B cell (primary cell): Measurements from ENCODE around the gene GNAT2. TPM values are rescaled to one million over a fixed set of nuclear protein-coding genes. Genes with fewer than 3 reads are reported as not detected.

Source experiments
- ATAC-seq: fragments of 200-7000 bp; cut with Tn5 transposase; one replicate; pipeline ENCODE4 v1.10.0; 2021; ENCODE audit warnings: low read depth, mild to moderate bottlenecking, moderate number of reproducible peaks, moderate library complexity
- CTCF ChIA-PET: fragments of 350-600 bp; sonication (Branson Sonifier 250); formaldehyde crosslinking; loops from one replicate; lab custom pipeline; 2021; ENCODE audit warnings: antibody characterized with exemption, inconsistent platforms; lab: Charles Lee
- POLR2A ChIA-PET: fragments of 350-600 bp; sonication (Branson Sonifier 250); formaldehyde crosslinking; loops from one replicate; lab custom pipeline; 2021; ENCODE audit warnings: antibody characterized with exemption; lab: Charles Lee
- DNase-seq: peaks from one replicate; pipeline ENCODE4 v3.0.0; 2013
- H2AFZ ChIP-seq: 2 replicates; pipeline ENCODE4 v1.6.1; 2012; ENCODE audit warnings: mild to moderate bottlenecking, low read depth, low read length; ENCODE audit not compliant: insufficient read depth, poor library complexity, severe bottlenecking
- H3K27ac ChIP-seq, 2 donors: 1 replicate in 1 of 2; 2 replicates in 1 of 2; pipeline ENCODE4 v1.5.1; 2012 to 2013; ENCODE audit warnings: low read length in 2 of 2, mild to moderate bottlenecking in 2 of 2, moderate library complexity in 1 of 2
- H3K27me3 ChIP-seq, 4 experiments: fragments of 200-600 bp in 1 of 4; sonication (generic) in 1 of 4; replicated peaks in 1 of 4; 1 replicate in 2 of 4; 2 replicates in 2 of 4; pipeline versions ENCODE4 v1.6.1 to v1.7.0; 2013 to 2016; ENCODE audit warnings: low read length in 3 of 4, mild to moderate bottlenecking in 2 of 4, mixed read lengths in 1 of 4, moderate library complexity in 1 of 4; ENCODE audit not compliant: insufficient read depth in 4 of 4, control insufficient read depth in 3 of 4; ENCODE audit errors: control extremely low read depth in 1 of 4
- H3K36me3 ChIP-seq, 2 experiments: replicated peaks in 1 of 2; 1 replicate in 1 of 2; 2 replicates in 1 of 2; pipeline versions ENCODE4 v1.6.1 to v1.7.1; 2013; ENCODE audit warnings: low read length in 1 of 2; ENCODE audit not compliant: insufficient read depth in 2 of 2, control insufficient read depth in 1 of 2; ENCODE audit errors: control extremely low read depth in 1 of 2, extremely low read depth in 1 of 2
- H3K4me1 ChIP-seq, 2 donors: fragments of 200-600 bp in 1 of 2; sonication (generic) in 1 of 2; 1 replicate in 1 of 2; 2 replicates in 1 of 2; pipeline versions ENCODE4 v1.5.1 to v1.6.1; 2013 to 2017; ENCODE audit warnings: low read length in 2 of 2; ENCODE audit not compliant: control insufficient read depth in 2 of 2, insufficient read depth in 2 of 2
- H3K4me2 ChIP-seq: replicated peaks from 2 replicates; pipeline ENCODE3; 2012; ENCODE audit warnings: mild to moderate bottlenecking, low read depth, low read length; ENCODE audit not compliant: poor library complexity, severe bottlenecking
- H3K4me3 ChIP-seq, 5 experiments: fragments of 200-600 bp in 1 of 5; sonication (generic) in 1 of 5; 1 replicate in 3 of 5; 2 replicates in 2 of 5; pipeline versions ENCODE4 v1.5.1 to v1.7.0; 2011 to 2016; ENCODE audit warnings: low read length in 4 of 5, mild to moderate bottlenecking in 4 of 5, low read depth in 2 of 5, control low read depth in 1 of 5, moderate library complexity in 1 of 5; ENCODE audit not compliant: insufficient read depth in 1 of 5; ENCODE audit errors: control extremely low read depth in 1 of 5, extremely low read depth in 1 of 5
- H3K79me2 ChIP-seq: fragments of 200-600 bp; sonication (generic); one replicate; pipeline ENCODE4 v1.6.0; 2016; ENCODE audit warnings: low read length; ENCODE audit not compliant: control insufficient read depth, insufficient read depth
- H3K9ac ChIP-seq: fragments of 200-600 bp; sonication (generic); 2 replicates; pipeline ENCODE4 v1.6.1; 2017; ENCODE audit warnings: mild to moderate bottlenecking, low read length, moderate library complexity
- H3K9me3 ChIP-seq, 3 donors: one replicate each; pipeline versions ENCODE4 v1.6.1 to v1.7.1; 2013; ENCODE audit warnings: low read length in 2 of 3; ENCODE audit not compliant: control insufficient read depth in 2 of 3, insufficient read depth in 1 of 3; ENCODE audit errors: control extremely low read depth in 1 of 3
- H4K20me1 ChIP-seq: 2 replicates; pipeline ENCODE4 v1.6.0; 2012; ENCODE audit warnings: mild to moderate bottlenecking, low read length; ENCODE audit not compliant: insufficient read depth, control insufficient read depth, poor library complexity, severe bottlenecking
- H3K27ac Mint-ChIP-seq: one replicate; pipeline ENCODE4 v1.8.0; 2021; ENCODE audit warnings: mixed read lengths
- H3K27me3 Mint-ChIP-seq: one replicate; pipeline ENCODE4 v1.8.0; 2021; ENCODE audit warnings: mixed read lengths
- H3K4me1 Mint-ChIP-seq: one replicate; pipeline ENCODE4 v1.8.0; 2021; ENCODE audit warnings: mixed read lengths
- H3K4me3 Mint-ChIP-seq: one replicate; pipeline ENCODE4 v1.8.0; 2021; ENCODE audit warnings: mixed read lengths
- H3K9me3 Mint-ChIP-seq: one replicate; pipeline ENCODE4 v1.8.0; 2022; ENCODE audit warnings: mixed read lengths; ENCODE audit not compliant: insufficient read depth
- EZH2 ChIP-seq: IDR thresholded peaks from 2 replicates; pipeline ENCODE4 v1.6.1; 2012; ENCODE audit warnings: borderline replicate concordance, low read depth, mild to moderate bottlenecking, moderate library complexity, low read length; ENCODE audit not compliant: insufficient read depth, poor library complexity, severe bottlenecking
- WGBS: methylation state at CpG from one replicate; pipeline ENCODE4 v1.1.5; 2013; ENCODE audit warnings: missing lambda C conversion rate; ENCODE audit not compliant: insufficient coverage; 5-methylcytosine and 5-hydroxymethylcytosine counted together
- intact Hi-C: fragments of 100-400 bp; cut with micrococcal nuclease; formaldehyde crosslinking; loops from one replicate; pipeline ENCODE4 v1.10.0; 2022
- polyA plus RNA-seq: library from polyadenylated mRNA; depleted of rRNA; stranded (reverse); fragments of >200 nt; gene quantifications from 2 replicates; pipeline ENCODE4 v1.2.3, GENCODE V29; 2012
- total RNA-seq, 2 donors: library from RNA; stranded (reverse); fragments of 120-200 nt in 1 of 2; gene quantifications; 1 replicate in 1 of 2; 2 replicates in 1 of 2; pipeline versions ENCODE4 v1.2.3 to v1.2.4, GENCODE V29; 2013 to 2022
- TF ChIP-seq, protein P1 (sequence below): fragments of 200-600 bp; IDR thresholded peaks from one replicate; pipeline ENCODE4 v1.8.0; 2022; ENCODE audit warnings: antibody characterized with exemption, mild to moderate bottlenecking

GNAT2 gene
- total and polyA plus RNA-seq, 2 donors (not counting 1 experiment from before 2014, with no cell fraction given): not detected

DNA sequence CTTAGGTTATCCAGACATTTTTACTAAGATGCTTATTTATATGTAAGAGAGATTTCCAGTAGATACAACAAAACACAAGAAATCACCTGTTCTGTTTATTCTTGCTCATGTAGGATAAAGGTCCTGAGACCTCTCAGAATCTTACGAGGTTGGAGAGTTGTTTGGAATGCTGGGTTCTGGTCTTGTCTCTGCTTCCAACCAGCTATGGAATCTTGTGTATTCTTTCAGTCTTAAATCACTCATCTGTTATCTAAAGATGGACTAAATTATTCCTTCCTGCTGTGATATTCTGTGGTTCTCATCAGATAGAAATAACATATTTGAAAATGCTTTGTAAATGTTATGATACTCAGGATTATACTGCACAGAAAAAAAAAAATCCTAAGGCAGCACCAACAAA is 21.3 kb downstream of the GNAT2 start:
- H3K27ac Mint-ChIP-seq: no peak overlapping the region
- H3K27ac ChIP-seq: no peak overlapping the region
- TF ChIP-seq, protein P1, sequence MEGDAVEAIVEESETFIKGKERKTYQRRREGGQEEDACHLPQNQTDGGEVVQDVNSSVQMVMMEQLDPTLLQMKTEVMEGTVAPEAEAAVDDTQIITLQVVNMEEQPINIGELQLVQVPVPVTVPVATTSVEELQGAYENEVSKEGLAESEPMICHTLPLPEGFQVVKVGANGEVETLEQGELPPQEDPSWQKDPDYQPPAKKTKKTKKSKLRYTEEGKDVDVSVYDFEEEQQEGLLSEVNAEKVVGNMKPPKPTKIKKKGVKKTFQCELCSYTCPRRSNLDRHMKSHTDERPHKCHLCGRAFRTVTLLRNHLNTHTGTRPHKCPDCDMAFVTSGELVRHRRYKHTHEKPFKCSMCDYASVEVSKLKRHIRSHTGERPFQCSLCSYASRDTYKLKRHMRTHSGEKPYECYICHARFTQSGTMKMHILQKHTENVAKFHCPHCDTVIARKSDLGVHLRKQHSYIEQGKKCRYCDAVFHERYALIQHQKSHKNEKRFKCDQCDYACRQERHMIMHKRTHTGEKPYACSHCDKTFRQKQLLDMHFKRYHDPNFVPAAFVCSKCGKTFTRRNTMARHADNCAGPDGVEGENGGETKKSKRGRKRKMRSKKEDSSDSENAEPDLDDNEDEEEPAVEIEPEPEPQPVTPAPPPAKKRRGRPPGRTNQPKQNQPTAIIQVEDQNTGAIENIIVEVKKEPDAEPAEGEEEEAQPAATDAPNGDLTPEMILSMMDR: no peak
- TF ChIP-seq EZH2: no peak
- WGBS: no CpG with 5 or more reads among the region's 1 CpG
- H3K4me1 Mint-ChIP-seq: no peaks in the 10 kb centered on the region
- H3K4me3 Mint-ChIP-seq: no peak overlapping the region
- no peaks in the 10 kb centered on the region for H4K20me1 ChIP-seq
- H3K27me3 ChIP-seq: no peaks in the 10 kb centered on the region
- H3K4me3 ChIP-seq: no peak overlapping the region
- no peaks in the 10 kb centered on the region for H3K79me2 ChIP-seq
- no peaks in the 10 kb centered on the region for H3K27me3 Mint-ChIP-seq
- ChIA-PET POLR2A (no interaction called here), CTCF (interaction anchor here (1.1 to 1.2 kb wide), 2 partner anchors 32 to 43 kb away, joined by 3 to 4 read pairs; no protein-coding TSS in a partner anchor)
- no peak overlapping the region for H3K4me2 ChIP-seq
- intact Hi-C loops: no loop called here
- H3K4me1 ChIP-seq: no peaks in the 10 kb centered on the region
- H3K9me3 ChIP-seq: no peaks in the 10 kb centered on the region
- peaks cover 6 to 21% of the 10 kb centered on the region in 2 experiments for H3K36me3 ChIP-seq
- H3K9me3 Mint-ChIP-seq: no peaks in the 10 kb centered on the region
- DNase-seq (no peak), ATAC-seq (no peak)
- no peak overlapping the region for H3K9ac ChIP-seq
- H2AFZ ChIP-seq: no peak overlapping the region

DNA sequence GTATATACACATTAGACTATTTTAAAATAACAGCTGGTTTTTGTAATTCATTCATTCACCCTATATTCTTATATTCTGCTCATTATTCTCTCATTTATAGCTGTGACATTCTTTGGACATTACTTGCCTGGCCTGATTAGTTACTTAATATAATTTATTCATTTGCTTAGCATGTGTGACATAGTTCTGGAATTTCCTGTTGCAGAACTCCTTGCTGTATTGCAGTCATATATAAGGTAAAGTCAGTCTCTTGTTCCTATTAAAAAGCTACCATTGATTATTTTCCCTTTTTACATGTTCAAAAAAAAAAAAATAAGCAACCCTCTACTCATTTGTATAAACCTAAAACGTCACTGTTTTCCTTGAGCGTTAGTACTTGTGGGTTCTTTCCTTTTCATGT is 23.9 kb downstream of the GNAT2 start:
- CTCF ChIA-PET: interaction anchor here (0.7 to 1.0 kb wide), 2 partner anchors 10 to 34 kb away, joined by 3 read pairs; no protein-coding TSS in a partner anchor
- Histone ChIP-seq H2AFZ (no peak overlapping the region), H3K9ac (no peak overlapping the region), H3K9me3 (no peaks in the 10 kb centered on the region), H3K79me2 (no peaks in the 10 kb centered on the region), H4K20me1 (no peaks in the 10 kb centered on the region), H3K4me2 (no peak overlapping the region), H3K27ac (no peak overlapping the region), H3K4me3 (no peak overlapping the region), H3K4me1 (no peaks in the 10 kb centered on the region), H3K27me3 (no peaks in the 10 kb centered on the region), H3K36me3 (peaks cover 11 to 44% of the 10 kb centered on the region in 2 experiments)
- DNase-seq (no peak), ATAC-seq (no peak)
- POLR2A ChIA-PET: no interaction called here
- Mint-ChIP-seq H3K27me3 (no peaks in the 10 kb centered on the region), H3K4me1 (no peaks in the 10 kb centered on the region), H3K27ac (no peak overlapping the region), H3K4me3 (no peak overlapping the region), H3K9me3 (no peaks in the 10 kb centered on the region)
- intact Hi-C loops: no loop called here
- TF ChIP-seq, protein P1: no peak
- TF ChIP-seq EZH2: no peak
- WGBS: no CpG with 5 or more reads among the region's 2 CpGs
